Midbrain (tissue), 1 donor: ENCODE measurements around the gene MAN1A1.
"Not testable (repeated sequence)": the region's sequence is repeated elsewhere in the genome, so short reads cannot be mapped to it uniquely, and the experiment has no call there.

Experiments used
- DNase-seq: peaks from one replicate; lab custom pipeline; 2025; lab: John Stamatoyannopoulos, UW

The MAN1A1 gene

GRCh38 chr6:119349361-119350201 is at the start of gene MAN1A1:
Gene MAN1A1, minus strand, starts transcription at chr6:119349761. Its CDS starts 696 bp downstream, at chr6:119349065.
- peak; percentile 80 for DNase-seq

- DNase-seq = no peak
These were observed 45.6 kb upstream of the MAN1A1 start for GRCh38 chr6:119395192-119395591.

GRCh38 chr6:119390247-119390793 is 40.8 kb upstream of the MAN1A1 start:
- no peak for DNase-seq

- DNase-seq = no peak
These were observed 36.4 kb upstream of the MAN1A1 start for GRCh38 chr6:119385994-119386393.

- no peak for DNase-seq
These were observed 34.9 kb upstream of the MAN1A1 start for GRCh38 chr6:119384444-119384843.

- no peak for DNase-seq
These were observed 30.2 kb upstream of the MAN1A1 start for GRCh38 chr6:119379809-119380208.

- not testable (repeated sequence) for DNase-seq
These were observed 27.5 kb upstream of the MAN1A1 start for GRCh38 chr6:119377043-119377442.

GRCh38 chr6:119370080-119370479 is 20.5 kb upstream of the MAN1A1 start:
- no peak for DNase-seq

- DNase-seq = no peak
These were observed 19.4 kb upstream of the MAN1A1 start for GRCh38 chr6:119368921-119369320.

- DNase-seq = no peak
These were observed 11.6 kb upstream of the MAN1A1 start for GRCh38 chr6:119361209-119361608.

GRCh38 chr6:119360262-119360915 is 10.8 kb upstream of the MAN1A1 start:
- DNase-seq = no peak

GRCh38 chr6:119355890-119356289 is 6.3 kb upstream of the MAN1A1 start:
- no peak for DNase-seq

GRCh38 chr6:119355157-119355556 is 5.6 kb upstream of the MAN1A1 start:
- peak; percentile 28 for DNase-seq

- no peak for DNase-seq
These were observed 4.1 kb upstream of the MAN1A1 start for GRCh38 chr6:119353696-119354095.

GRCh38 chr6:119352001-119352400 is 2.4 kb upstream of the MAN1A1 start:
- DNase-seq = no peak

GRCh38 chr6:119350952-119351372 is 1.4 kb upstream of the MAN1A1 start:
- peak; percentile 28 for DNase-seq

GRCh38 chr6:119350202-119350951 is 816 bp upstream of the MAN1A1 start:
- DNase-seq = peak; percentile 32

GRCh38 chr6:119348748-119349360 is 707 bp downstream of the MAN1A1 start:
- no peak for DNase-seq

GRCh38 chr6:119348096-119348747 is 1.3 kb downstream of the MAN1A1 start:
- DNase-seq = no peak

- no peak for DNase-seq
These were observed 2.0 kb downstream of the MAN1A1 start for GRCh38 chr6:119347466-119348095.

GRCh38 chr6:119346936-119347335 is 2.6 kb downstream of the MAN1A1 start:
- DNase-seq = no peak
